Activated CD8-positive, alpha-beta memory T cell treated with anti-CD3 and anti-CD28 coated beads, Interleukin-2, amount 50 U/mL, for 1 hour (primary cell): Measurements from ENCODE around the gene ANTXR2.
A peak's percentile ranks its signal among the peaks of the same experiment; 100 is the strongest.
"Not testable (repeated sequence)": the region's sequence is repeated elsewhere in the genome, so short reads cannot be mapped to it uniquely, and the experiment has no call there.

ENCODE experiments used
- DNase-seq: peaks from one replicate; pipeline ENCODE4 v3.0.0-alpha.2; 2020; ENCODE audit errors: extremely low read depth

The ANTXR2 gene

GRCh38 chr4:80072744-80073472 is at the start of gene ANTXR2:
Gene ANTXR2, minus strand, starts transcription at chr4:80073229. Its CDS starts 669 bp downstream, at chr4:80072560.
- DNase-seq, result peak; percentile 27

- not testable (repeated sequence) for DNase-seq
These were observed 48.8 kb upstream of the ANTXR2 start for GRCh38 chr4:80121815-80122214.

GRCh38 chr4:80119620-80120019 is 46.6 kb upstream of the ANTXR2 start:
- not testable (repeated sequence) for DNase-seq

- no peak for DNase-seq
These were observed 43.5 kb upstream of the ANTXR2 start for GRCh38 chr4:80116516-80116915.

- DNase-seq, result no peak
These were observed 42.5 kb upstream of the ANTXR2 start for GRCh38 chr4:80115368-80116181.

- DNase-seq, result no peak
These were observed 41.8 kb upstream of the ANTXR2 start for GRCh38 chr4:80114732-80115265.

- DNase-seq, result no peak
These were observed 40.6 kb upstream of the ANTXR2 start for GRCh38 chr4:80113615-80114014.

GRCh38 chr4:80112236-80112635 is 39.2 kb upstream of the ANTXR2 start:
- DNase-seq, result no peak

GRCh38 chr4:80111276-80111675 is 38.2 kb upstream of the ANTXR2 start:
- DNase-seq, result no peak

GRCh38 chr4:80107374-80107773 is 34.3 kb upstream of the ANTXR2 start:
- DNase-seq, result no peak

- DNase-seq, result no peak
These were observed 31.9 kb upstream of the ANTXR2 start for GRCh38 chr4:80104927-80105326.

- DNase-seq, result no peak
These were observed 30.6 kb upstream of the ANTXR2 start for GRCh38 chr4:80103629-80104028.

GRCh38 chr4:80101792-80102116 is 28.7 kb upstream of the ANTXR2 start:
- no peak for DNase-seq

GRCh38 chr4:80101071-80101791 is 28.2 kb upstream of the ANTXR2 start:
- DNase-seq, result no peak

- DNase-seq, result no peak
These were observed 26.6 kb upstream of the ANTXR2 start for GRCh38 chr4:80099671-80100070.

GRCh38 chr4:80098635-80099034 is 25.6 kb upstream of the ANTXR2 start:
- DNase-seq, result no peak

- DNase-seq, result no peak
These were observed 24.6 kb upstream of the ANTXR2 start for GRCh38 chr4:80097400-80098177.

GRCh38 chr4:80096175-80096850 is 23.3 kb upstream of the ANTXR2 start:
- DNase-seq, result no peak

GRCh38 chr4:80094191-80094590 is 21.2 kb upstream of the ANTXR2 start:
- no peak for DNase-seq

- no peak for DNase-seq
These were observed 20.5 kb upstream of the ANTXR2 start for GRCh38 chr4:80093563-80093962.

- no peak for DNase-seq
These were observed 19.8 kb upstream of the ANTXR2 start for GRCh38 chr4:80092847-80093246.
